ENCODE measurements around the gene FCN1.

FCN1 gene

DNA sequence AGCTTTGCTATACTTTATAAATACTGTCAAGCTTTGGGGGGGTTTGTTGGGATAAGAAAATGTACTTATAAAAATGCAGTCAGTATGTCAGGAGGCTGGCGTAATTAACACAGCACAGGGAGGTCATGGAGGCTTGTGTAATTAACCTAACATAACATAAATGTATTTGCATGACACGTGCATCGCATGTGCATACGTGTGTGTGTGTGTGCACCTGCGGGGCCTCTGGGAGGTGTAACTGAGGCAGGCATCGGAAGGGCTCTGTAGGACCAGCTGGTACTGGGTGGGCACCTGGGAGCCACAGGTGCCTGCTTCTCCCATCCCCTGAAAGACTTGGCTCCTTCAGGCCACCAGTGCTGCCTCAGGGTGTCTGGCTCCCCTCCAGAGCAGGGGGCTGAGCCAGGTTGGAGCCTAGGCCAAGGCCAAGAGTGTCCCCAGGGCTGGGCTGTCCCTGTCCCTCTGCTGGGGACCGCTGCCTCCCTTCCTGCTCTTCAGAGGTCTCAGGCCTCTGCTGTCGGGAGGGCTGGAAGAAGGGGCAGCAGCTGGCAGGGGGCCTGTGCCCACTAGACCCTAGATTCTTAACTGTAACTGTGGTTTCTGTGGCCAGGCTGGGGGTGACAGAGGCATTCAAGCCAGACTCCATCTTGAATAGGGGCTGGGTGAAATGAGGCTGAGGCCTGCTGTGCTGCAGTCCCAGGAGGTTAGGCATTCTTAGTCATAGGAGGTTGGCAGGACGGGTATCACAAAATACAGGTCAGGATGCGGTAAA is 28.1 kb downstream of the FCN1 start:
- no peak for DNase-seq

DNA sequence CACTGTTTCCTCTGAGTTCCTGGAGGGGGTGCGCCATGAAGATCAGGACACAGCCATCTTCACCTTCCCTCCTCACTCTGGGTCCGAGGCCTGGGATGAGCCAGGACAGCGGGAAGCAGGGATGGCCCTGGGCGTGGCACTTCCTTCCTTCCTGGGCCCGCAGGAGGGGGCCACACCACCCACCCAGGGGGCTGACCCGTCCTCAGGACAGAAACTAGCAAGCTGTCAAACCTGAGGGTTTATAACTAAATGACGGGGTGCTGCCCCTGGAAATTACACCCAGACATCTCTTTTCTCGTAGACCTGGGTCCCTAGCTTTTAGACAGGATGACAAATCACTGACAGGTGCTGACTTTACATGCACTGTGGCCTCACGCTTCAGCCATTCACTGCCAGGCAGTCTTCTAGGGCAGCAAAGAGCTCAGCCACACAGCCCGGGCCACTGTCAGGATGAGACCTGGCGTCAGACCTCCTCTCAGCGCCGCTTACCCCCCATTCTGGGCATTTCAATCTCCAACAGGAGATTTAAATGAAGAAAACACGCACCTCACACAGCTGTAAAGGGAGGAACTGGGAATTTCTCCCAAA is 29.0 kb downstream of the FCN1 start:
- DNase-seq = peak; percentile 4

DNA sequence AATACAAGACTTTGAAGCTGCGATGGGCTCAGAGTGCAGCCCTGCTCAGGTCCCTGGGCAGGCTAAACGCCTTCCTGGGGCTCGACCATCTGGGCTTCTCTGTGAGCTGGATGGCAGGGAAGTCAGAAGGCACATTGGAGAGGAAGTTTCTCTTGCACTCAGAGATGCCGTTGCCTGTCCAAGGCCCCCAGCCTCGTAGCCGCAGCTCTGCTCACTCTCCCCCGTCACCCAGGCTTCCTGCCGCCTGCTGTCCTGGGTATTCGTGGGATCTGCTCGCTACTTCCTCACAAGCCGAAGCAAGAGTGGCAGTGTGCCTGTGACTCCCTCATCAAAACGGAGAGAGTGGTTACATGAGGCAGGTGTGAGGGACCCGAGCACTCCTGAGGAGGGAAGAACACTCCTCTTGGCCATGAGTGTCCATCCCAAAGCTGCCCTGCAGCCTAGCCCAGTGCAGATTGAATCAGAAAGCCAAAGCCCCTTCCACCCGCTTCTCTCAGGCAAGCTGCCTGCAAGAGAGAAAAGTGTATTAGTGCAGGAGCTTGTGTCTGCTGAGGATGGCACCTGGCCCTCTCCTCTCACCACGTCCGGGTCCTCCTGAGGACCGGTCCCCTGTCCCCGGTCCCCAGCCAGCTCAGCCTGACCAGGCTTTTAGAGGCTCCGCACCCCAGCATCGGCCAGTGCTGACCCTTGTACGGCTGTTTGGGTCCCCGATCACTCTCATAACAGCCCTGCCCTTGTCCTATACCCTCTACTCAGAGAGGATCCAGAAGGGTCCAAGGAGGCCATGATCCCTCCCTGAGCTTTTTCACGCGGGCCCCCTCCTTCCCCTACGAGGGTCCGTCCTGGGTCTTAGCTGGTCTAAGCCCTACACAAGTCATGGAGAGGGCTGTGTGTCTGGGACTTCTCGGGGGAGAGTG is 29.8 kb downstream of the FCN1 start:
- DNase-seq = peak; percentile 4

DNA sequence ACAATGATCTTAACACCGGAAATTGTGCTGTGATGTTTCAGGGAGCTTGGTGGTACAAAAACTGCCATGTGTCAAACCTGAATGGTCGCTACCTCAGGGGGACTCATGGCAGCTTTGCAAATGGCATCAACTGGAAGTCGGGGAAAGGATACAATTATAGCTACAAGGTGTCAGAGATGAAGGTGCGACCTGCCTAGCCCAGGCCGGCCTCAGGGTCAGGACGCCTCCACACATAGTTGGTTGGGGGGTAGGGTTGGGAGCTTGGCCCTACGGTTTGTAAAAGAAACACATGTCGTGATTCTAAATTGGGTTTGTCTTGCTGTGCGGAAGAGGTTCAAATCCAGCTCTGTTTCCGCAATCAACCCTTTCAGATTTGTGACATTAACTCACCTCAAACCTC is 30.5 kb downstream of the FCN1 start:
- DNase-seq = no peak

DNA sequence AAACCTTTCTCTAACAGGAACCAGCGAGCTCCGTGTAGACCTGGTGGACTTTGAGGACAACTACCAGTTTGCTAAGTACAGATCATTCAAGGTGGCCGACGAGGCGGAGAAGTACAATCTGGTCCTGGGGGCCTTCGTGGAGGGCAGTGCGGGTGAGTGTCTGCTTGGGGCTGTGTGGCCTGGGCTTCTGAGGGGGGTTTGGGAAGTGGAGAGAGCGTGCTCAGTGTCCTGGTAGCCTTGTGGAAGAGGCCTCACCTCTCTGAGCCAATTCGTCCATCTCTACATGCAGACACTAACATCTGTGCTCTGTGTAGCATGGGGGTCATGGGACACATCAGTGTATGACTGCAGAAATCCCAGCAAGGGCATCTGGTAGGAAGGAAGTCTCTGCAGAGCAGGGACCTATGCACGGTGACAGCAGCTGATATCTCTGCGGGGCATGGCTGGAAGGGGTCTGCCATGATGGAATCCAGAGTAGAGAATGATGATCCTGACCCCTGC is 31.2 kb downstream of the FCN1 start:
- peak; percentile 4 for DNase-seq

DNA sequence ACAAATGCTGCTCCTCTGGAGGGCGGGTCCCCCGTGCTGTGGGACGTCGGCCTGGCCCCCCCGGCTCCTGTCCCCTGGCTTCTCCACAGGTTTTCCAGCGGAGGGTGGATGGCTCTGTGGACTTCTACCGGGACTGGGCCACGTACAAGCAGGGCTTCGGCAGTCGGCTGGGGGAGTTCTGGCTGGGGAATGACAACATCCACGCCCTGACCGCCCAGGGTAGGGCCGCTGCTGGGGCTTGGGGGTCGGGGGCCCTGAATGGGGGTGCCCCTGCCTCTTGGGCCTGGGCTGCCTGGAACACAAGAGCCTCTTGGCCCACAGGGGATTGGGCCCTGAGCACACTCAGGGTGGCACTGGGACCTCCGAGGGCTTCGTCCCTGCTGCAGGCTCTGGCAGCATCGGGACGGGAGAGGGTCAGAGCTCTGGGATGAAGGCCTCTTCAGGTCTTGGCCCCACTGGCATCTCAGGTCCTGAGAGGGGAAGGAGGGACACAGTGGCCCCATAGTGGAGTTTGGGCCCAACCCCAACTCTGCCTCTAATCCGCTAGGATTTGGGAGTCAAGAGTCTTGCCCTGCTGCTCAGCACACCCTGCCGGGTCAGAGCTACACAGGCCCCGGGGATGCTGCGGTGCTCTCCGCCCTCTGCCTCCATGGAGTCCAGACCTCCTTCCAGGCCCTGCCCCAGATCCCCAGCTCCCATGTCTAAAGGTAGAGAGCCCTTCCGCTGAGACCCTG is 31.9 kb downstream of the FCN1 start:
- peak; percentile 3 for DNase-seq

DNA sequence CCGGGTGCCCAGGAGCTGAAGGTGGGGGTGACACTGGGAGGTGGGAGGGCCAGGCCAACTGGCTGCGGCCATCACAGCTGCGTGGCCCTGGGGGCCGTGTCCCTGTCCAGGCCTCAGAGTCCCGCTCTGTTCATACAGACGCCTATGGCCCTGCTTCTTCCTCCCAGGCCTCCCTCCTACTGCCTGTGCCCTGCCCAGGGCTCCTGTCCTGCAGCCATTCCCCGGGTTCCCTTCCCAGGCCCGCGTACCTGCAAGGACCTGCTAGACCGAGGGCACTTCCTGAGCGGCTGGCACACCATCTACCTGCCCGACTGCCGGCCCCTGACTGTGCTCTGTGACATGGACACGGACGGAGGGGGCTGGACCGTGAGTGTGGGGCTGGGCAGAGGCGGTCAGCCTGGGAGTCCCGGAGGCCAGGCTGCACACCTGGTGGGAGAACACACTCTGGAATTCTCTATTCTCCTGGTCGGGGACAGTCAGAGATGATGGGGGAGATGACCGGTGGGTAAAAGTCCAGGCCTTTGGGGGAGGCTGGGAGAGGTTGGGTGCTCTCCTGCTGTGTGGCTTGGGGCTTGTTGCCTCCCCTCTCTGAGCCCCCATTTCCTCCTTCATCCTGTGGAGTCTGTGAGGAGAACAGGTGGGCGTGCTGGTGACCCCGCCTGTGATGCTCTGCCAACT is 32.6 kb downstream of the FCN1 start:
- DNase-seq = no peak

DNA sequence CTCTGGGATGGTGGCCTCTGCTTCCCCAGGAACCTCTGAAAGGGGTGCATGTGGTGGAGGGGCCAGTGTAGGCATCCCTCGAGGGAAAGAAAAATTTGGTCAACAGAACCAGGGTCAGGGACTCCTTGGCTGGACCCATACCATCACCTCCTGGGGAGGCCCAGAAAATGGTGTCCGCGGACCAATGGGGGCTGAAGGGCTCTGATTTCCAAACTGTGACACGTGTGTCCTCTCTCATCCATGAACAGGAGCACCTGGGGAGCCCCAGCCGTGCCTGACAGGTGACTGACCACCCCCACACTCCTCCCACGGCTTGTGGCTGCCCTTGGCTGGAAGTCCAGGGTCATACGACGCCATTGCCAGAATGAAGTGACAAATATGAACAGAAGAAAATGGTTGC is 33.2 kb downstream of the FCN1 start:
- no peak for DNase-seq

DNA sequence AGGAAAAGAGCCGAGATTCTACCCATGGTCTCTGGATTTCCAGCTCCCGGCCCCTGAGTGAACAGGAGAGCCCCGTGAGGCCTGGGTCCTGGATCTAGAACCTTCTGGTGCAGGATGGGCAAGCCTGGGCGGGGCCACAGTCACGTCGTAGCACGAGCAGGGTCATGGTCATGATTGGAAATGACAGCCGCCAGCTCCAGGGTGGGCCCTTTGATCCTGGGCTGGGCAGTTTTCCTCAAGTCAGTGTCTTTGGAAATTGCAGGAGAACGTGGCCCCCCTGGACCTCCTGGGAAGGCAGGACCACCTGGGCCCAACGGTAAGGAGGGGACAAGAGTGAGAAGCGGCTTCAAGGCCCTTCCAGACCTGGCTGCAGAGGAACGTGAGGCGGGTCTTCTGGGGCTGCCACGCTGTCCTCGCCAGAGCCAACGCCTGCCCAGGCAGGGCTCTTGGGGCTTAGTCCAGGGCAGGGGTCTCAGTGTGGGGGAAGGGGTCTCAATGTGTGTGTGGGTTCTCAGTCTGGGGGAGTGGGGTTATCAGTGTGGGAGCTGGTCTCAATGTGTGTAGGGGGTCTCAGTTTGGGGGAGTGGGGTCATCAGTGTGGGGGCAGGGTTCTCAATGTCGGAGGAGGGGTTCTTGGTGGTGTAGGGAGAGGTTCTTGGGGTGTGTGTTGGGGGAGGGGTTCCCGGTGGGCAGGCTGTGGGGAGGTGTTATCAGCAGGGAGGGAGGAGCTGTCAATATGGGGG is 34.5 kb downstream of the FCN1 start:
- DNase-seq = no peak

DNA sequence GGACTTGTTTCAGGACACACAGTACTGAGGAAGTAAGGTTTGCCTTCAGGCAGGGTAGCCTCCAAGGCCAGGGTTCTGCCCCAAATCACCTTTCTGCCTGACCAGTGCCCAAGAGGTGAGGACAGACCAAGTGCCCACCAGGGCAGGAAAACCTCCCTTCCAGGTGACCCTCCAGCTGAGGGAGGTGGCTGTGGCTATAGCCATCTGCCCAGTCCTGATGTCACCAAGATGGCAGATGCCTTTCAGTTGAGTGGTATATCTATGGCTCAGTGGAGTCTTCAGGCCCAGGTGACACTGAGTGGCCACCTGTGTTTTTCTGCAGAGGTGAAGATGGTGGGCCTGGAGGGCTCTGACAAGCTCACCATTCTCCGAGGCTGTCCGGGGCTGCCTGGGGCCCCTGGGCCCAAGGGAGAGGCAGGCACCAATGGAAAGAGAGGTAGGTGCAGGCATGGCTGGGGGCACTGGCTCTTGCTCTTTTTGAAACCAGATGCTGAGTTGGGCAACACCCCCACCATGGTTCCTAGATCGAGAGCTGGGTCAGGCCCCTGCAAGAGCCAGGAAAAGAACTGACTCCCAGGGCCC is 35.4 kb downstream of the FCN1 start:
- no peak for DNase-seq

DNA sequence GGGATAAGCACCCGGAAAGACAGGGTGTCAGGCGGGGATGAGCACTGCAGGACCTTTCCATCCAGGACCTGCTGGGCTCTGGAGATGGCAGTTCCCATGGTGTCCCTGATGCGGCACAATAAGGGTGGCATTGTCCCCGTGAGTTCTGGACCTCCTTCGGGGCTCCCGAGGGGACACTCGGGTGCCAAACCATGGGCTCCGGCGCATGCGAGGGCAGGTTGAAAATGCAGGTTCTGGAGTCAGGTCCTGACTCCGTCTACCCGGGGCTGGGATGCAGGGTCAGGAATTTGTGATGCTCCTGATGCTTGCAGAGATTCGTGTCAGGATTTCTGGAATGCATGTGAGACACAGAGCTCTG is 36.4 kb downstream of the FCN1 start:
- no peak for DNase-seq

DNA sequence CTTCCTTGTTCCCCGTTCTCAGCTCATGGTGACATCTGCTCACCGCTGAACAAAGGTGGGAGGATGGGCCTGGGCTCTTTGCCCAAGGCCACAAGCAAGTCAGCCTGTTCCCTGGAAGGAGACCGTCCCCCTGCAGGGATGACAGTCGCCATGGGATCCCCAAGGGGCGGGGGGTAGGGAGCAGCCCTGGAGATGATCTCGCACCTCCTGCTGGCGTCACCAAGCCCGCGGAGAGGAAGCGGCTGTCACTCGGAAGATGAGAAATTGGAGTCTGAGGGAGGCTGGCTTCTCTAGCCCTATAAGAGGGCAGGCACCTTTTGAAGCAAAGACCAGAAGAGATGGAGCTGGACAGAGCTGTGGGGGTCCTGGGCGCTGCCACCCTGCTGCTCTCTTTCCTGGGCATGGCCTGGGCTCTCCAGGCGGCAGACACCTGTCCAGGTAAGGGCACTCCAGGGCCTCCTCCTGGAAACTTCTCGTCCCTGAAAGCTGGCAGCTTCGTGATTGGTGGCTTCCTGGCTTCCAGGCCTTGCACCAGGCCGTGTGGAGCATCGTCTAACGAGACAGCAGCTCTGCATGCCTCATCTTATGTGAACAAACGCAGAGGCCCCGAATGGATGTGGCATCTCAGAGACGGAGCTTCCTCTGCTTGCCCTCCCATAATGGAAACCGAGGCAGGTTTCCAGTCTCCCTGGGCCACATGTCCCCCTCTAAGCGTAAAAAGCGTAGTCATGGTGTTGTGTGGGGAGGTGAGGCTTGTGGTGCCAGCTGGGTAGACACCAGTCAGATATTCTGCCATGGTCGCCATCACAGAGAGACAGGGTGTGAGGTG is 37.0 kb downstream of the FCN1 start, which contains the start of gene FCN2:
Gene FCN2 (plus strand): TSS at position 327 of the 829 bp plus-strand sequence. CDS start 12 bp downstream, at position 339.
- no peak for DNase-seq

DNA sequence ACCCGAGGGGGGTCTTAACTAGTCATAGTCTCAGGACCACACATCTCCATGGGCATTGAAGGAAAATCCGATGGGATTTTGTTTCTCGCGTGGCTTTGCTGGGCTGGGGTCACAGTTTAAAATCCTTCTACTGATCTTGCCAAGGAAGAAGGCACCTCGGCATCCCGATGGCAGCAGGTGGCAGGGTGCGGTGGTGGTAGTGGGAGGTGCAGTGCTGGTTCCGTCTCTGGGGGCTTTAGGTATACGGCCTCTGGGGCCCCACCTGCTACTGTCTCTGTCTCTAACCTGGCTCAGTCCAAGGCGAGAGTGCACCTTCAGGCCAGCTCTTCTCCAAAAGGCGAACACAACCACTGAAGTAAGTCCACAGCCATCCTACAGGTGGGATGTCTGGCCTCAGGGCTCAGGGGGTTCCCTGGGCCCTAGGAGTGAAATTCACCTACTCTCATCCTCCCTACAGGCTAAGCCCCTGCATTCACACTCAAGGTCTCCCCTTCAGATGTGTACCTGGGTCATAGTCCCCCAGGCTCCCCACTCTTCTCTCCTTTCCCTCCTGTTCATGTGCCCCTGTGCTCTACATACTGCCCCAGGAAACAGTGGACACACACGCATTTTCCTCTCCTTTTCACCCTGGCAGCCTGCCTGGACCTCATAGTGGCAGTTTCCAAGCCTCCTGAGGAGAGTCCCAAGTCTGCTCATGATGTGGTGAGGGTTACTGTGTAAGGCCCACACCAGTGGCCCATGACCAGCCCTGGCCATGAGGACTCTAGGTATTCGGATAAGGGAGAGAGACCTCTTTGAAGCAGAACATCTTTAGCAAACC is 37.8 kb downstream of the FCN1 start:
- DNase-seq = peak; percentile 1

DNA sequence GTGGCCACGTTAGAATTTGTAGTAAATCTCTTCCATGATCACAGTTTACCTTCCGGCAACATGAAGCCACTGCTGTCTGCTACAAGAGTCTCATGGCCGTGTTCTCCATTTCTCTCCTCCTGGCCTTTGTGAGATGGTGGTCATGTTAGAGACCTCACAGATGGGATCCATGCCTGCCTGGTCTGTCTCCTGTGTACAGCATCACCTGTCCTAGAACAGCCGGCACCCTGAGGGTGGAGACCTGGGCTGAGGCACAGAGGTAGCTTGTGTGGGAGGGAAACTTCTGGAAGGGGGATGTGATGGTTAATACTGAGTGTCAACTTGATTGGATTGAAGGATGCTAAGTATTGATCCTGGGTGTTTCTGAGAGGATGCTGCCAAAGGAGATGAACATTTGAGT is 40.2 kb downstream of the FCN1 start:
- DNase-seq = no peak

DNA sequence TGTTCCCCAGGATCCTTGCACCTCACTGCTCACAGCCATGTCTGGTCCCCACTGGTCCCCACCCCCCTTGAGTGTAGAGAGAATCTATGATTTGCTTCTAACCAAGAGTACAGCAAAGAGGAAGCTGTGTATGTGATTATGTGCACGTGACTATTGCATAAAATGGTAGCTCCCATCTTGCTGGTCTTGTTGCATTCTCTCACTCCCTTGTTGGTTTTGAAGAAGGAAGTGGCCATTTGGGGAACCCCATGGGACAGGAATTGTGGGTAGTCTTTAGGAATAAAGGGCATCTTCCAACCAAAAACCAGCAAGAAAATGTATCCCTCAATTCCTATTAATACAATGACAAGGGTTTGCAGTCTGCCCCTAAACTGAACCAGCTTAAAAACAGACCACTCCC is 42.3 kb downstream of the FCN1 start:
- no peak for DNase-seq

DNA sequence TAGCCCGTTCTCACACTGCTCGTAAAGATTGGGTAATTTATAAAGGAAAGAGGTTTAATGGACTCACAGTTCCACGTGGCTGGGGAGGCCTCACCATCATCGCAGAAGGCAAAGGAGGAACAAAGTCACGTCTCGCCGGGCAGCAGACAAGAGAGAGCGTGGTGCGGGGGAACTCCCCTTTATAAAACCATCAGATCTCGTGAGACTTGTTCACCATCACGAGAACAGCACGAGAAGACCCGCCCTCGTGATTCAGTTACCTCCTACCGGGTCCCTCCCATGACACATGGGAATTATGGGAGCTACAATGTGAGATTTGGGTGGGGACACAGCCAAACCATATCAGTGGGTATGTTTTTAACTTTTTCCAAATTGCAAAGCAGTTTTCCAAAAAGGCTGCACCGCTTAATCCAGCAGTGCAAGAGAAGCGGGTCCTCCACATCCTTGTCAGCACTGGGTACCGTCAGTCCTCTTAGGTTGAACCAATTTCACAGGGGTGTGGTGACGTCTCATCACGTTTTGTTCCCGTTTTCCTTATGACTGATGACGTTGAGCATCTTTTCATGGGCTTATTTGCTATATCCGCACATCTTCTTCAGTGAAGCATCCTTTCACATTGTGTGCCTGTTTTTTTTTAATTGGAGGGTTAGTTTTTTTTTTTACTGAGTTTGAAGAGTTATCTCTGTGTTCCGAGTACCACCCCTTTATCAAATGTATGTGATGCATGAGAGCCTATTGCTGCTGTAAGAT is 45.1 kb downstream of the FCN1 start:
- DNase-seq = no peak

DNA sequence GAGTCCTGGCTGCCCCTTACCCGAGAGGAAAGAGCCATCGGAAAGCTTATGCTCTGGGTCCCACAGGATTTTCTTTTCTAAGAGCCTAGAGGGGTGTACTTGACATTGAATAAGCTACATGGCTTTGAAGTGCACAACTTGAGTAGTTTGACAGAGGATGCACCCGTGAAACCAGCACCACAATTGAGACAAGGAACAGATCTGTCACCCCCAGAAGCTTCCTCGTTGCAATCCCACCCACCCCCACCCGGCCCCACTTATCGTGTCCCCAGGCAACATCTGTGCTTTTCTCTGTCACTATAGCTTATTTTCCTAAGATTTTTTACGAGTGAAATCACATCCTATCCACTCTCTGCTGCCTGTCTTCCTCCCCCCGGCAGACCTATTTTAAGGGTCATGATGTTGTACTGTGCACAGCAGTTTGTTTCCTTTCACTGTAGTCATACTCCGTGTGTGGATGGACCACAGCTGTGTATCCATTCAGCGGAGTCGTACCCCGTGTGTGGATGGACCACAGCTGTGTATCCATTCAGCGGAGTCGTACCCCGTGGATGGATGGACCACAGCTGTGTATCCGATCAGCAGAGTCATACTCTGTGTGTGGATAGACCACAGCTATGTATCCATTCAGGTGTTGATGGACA is 45.9 kb downstream of the FCN1 start:
- DNase-seq = no peak

All from activated CD4-positive, alpha-beta T cell treated with anti-CD3 and anti-CD28 coated beads for 1 hour (primary cell).